PC-9 (cell line): ENCODE results near the gene EDAR.

ENCODE experiments used
- EZH2 ChIP-seq: fragments of 200-600 bp; sonication (generic); IDR thresholded peaks from 2 replicates; pipeline ENCODE4 v1.8.0; 2017; ENCODE audit warnings: antibody characterized with exemption, low read depth
- TF ChIP-seq, protein P1 (sequence below): fragments of 200-600 bp; sonication (generic); conservative IDR thresholded peaks from 2 replicates; pipeline ENCODE4 v1.6.1; 2017; ENCODE audit warnings: mixed run types, antibody characterized with exemption, mild to moderate bottlenecking, moderate library complexity

DNA sequence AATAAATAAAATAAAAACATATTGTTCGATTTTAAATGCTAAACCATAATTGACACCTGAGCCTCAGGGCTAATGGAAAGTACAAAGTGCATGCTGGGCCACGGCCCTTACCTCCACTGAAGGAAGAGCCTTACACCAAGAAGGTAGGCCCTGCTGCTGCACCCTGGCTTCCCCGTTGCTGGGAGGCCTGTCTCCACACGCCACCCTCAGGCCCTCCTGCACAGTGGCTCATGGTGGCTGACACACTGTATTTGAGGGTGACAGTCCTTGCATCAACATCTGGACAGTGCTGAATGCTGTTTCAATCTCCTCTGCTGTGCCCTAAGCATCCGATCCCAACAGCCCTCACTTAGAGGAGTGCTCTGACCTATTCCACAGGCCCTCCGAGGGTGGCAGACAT is 39.3 kb upstream of the EDAR start:
- TF ChIP-seq, protein P1, sequence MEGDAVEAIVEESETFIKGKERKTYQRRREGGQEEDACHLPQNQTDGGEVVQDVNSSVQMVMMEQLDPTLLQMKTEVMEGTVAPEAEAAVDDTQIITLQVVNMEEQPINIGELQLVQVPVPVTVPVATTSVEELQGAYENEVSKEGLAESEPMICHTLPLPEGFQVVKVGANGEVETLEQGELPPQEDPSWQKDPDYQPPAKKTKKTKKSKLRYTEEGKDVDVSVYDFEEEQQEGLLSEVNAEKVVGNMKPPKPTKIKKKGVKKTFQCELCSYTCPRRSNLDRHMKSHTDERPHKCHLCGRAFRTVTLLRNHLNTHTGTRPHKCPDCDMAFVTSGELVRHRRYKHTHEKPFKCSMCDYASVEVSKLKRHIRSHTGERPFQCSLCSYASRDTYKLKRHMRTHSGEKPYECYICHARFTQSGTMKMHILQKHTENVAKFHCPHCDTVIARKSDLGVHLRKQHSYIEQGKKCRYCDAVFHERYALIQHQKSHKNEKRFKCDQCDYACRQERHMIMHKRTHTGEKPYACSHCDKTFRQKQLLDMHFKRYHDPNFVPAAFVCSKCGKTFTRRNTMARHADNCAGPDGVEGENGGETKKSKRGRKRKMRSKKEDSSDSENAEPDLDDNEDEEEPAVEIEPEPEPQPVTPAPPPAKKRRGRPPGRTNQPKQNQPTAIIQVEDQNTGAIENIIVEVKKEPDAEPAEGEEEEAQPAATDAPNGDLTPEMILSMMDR, result no peak
- TF ChIP-seq EZH2, result no peak
